HG02870 (cell line): ENCODE results near the gene NSUN5.
A peak's percentile ranks its signal among the peaks of the same experiment; 100 is the strongest.
"Not testable (repeated sequence)": the region's sequence is repeated elsewhere in the genome, so short reads cannot be mapped to it uniquely, and the experiment has no call there.

ENCODE experiments used
- ATAC-seq: cut with Tn5 transposase; IDR thresholded peaks from one replicate; pipeline ENCODE4 v1.9.1; 2021; ENCODE audit warnings: mild to moderate bottlenecking, moderate library complexity; ENCODE audit not compliant: unreplicated experiment

The NSUN5 gene

GRCh38 chr7:73327449-73327848, 18.8 kb upstream of the NSUN5 start:
- ATAC-seq, result not testable (repeated sequence)

DNA sequence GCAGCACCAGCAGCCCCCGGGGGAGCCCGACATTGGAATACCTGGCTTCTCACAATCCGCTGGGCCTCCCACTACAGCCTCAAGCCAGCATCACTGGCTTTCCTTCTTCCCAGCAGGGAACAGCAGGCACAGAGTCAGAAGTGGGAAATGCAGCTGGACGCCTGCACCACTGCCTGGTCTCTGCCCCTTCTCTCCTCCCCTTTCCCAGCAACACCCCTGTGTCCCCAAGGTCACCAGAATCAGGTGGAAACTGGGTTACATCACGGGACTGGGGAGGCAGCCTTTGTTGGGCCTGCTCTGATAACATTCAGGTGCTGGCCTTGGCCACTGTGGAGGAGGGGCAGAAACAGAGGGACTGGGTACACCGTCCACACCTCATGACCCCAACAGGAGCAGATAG, 16.8 kb upstream of the NSUN5 start:
- ATAC-seq, result not testable (repeated sequence)

- not testable (repeated sequence) for ATAC-seq
Observed at GRCh38 chr7:73324081-73324845, 15.6 kb upstream of the NSUN5 start.

GRCh38 chr7:73323434-73324080, 14.9 kb upstream of the NSUN5 start:
- ATAC-seq, result not testable (repeated sequence)

GRCh38 chr7:73320009-73320408, 11.4 kb upstream of the NSUN5 start:
- ATAC-seq, result not testable (repeated sequence)

- not testable (repeated sequence) for ATAC-seq
Observed at GRCh38 chr7:73319541-73319940, 10.9 kb upstream of the NSUN5 start.

DNA sequence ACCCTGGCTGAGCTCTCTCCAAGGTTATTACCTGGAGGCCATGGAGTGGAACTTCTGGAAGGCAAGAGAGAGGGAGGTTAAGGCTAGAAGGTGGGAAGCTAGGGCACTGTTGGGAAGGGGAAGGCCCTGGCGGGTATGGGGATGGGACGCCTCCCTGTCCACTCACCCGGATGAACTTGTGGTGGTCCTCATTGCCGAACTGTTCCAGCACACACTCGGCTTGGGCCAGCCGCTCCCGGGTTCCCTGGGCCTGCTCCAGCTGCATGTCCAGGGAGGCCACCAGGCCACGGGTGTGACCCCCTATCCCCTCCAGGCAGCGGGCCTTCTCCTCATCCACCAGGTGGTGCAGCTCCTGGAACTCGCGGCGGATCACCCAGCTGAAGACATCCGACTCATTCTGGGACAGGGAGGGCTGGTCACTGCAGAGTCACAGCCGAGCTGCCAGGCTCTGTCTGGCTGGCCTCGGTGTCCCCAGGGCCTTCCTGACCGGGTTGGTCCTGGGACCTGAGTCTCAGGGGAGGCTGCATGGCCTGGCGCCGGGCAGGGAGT, 10.1 kb upstream of the NSUN5 start:
- not testable (repeated sequence) for ATAC-seq

GRCh38 chr7:73316521-73316920, 7.9 kb upstream of the NSUN5 start:
- no peak for ATAC-seq

DNA sequence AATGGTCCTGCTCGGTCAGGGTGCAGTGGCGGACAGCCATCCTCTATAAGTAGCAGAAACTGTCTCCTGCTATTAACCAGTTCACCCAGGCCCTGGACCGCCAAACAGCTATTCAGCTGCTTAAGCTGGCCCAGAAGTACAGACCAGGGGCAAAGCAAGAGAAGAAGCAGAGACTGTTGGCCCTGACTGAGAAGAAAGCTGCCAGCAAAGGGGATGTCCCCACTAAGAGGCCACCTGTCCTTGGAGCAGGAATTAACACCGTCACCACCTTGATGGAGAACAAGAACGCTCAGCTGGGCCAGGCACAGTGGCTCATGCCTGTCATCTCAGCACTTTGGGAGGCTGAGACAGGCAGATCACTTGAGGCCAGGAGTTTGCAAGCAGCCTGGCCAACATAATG, 5.6 kb upstream of the NSUN5 start:
- ATAC-seq, result no peak

DNA sequence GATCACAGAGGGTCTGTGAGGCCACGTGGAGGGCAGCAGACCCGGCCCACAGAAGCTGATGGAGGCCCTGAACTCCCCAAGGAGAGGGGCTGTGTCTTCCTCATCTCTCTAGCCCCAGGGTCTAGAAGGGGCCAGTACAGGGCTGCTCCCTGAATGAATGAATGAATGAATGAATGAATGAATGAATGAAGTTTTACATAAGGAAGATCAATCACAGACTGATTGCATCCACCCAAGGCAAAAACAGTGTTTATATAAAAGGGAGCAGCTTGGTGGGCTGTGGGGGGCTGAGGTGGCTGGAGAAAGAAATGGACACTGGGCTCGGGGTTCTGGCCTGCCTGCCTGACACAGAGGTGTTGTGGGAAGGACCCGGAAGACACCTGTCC, 4.9 kb upstream of the NSUN5 start:
- no peak for ATAC-seq

- no peak for ATAC-seq
Observed at GRCh38 chr7:73312831-73313520, 4.3 kb upstream of the NSUN5 start.

- not testable (repeated sequence) for ATAC-seq
Observed at GRCh38 chr7:73311421-73311820, 2.8 kb upstream of the NSUN5 start.

DNA sequence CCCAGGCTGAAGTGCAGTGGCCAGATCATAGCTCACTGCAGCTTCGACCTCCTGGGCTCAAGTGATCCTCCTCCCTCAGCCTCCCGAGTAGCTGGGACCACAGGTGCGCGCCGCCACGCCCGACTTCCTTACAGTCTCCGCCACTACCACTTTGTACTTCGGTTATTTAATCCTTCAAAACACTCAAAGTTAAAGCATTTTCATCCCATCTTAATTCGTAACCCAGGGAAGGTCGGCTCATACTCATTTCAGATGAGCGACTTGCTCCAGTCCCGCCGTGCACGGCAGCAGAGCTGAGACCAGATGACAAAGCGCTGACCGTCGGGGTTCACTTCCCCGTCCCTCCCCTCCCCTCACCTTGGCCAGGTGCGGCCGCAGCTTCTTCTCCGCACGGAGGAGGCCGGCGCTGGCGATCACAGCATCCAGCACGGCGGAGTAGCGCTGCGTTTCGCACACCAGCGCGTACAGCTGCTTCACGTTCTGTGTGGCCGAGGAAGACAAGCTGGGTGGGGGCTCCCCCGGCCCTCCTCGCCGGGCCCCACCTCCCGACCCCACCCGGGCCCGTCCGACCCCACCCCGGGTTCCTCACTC, 457 bp downstream of the NSUN5 start:
- peak; percentile 49 for ATAC-seq

DNA sequence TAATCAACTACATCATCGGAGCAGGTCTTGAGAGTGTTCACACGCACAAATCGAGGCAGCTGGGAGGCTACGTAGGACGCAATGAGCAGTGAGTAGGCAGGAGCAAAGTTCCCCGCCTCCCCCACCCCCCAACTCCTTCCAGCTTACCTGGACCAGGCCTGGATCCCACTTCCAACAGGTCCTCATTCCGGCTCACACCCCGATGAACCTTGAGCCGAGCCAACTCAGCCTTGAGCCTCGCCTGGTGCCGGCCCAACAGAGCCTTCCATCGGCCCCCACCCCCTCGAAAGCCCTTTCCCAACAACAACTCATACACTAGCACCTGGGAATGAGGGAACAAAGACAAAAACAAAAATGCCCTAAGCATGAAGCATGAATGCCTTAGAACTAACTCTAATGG, 1.2 kb downstream of the NSUN5 start:
- ATAC-seq, result no peak

- not testable (repeated sequence) for ATAC-seq
Observed at GRCh38 chr7:73304612-73305387, 3.8 kb downstream of the NSUN5 start.

GRCh38 chr7:73304071-73304470, 4.6 kb downstream of the NSUN5 start:
- ATAC-seq, result no peak

DNA sequence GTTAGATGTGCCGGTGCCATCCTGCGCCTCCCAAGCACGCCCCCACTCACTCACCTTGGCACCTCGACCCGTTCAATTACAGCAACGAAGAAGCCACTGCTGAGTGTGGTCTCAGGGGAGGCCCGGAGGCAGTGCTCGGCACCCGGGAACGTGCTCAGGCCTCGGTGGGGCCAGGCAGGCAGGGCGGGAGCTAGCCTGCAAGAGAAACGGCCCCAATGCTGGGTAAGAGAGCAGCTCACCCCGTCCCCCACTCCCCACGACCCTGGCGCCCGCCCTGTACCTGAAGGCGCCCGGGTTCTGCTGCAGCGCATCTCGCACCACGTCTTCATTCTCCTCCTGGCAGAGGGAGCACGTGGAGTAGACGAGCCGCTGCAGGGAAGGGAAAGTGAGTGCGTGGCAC, 5.1 kb downstream of the NSUN5 start:
- no peak for ATAC-seq

DNA sequence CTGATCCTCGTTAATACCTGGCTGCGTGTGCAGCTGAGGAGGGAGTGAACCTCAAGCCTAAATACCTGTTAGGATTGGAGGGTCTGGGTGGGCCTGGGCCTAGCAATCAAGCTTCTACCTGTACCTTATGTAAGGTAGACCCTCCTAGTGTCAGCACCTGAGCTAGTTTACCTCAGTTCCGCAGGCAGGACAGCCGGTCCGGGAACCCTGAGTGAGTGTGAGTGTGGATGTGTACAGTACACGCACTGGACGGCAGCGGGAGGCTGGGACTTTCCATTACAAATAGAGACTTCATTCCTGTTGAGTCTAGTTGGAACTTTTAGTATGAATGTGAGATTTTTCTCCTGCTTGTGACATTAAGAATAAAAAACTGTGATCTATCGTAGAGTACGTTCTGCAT, 5.8 kb downstream of the NSUN5 start:
- ATAC-seq, result not testable (repeated sequence)

GRCh38 chr7:73301108-73301507, 7.5 kb downstream of the NSUN5 start:
- not testable (repeated sequence) for ATAC-seq

DNA sequence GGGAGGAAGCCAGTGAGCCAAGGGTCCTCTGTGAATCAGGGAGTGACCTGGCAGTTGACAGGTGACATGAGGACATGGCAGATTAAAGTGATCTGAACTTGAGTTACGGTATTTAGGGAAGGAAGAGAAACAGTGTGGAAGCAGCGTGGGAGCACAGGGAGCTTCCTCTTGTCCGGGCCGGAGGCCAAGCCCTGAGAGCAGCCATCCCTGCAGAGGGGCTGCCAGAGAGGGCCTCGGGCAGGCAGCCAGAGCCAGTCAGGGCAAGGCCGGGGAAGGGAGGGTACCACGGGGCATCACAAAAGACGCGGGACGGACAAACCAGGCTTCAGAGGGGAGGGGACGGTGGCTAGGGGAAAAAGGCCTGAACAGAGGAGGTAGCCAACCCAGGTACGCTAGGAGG, 8.8 kb downstream of the NSUN5 start:
- ATAC-seq, result not testable (repeated sequence)
